SK-N-SH (cell line): ENCODE data around the gene KCNV2.

ENCODE experiments used
- CTCF ChIP-seq: fragments of 200-600 bp; sonication (generic); IDR thresholded peaks from 2 replicates; pipeline ENCODE4 v1.6.1; 2017; ENCODE audit warnings: antibody characterized with exemption, mild to moderate bottlenecking, moderate library complexity
- NFIC ChIP-seq: IDR thresholded peaks from 2 replicates; pipeline ENCODE4 v1.4.0; 2012; ENCODE audit warnings: borderline replicate concordance
- RAD21 ChIP-seq: IDR thresholded peaks from 2 replicates; pipeline ENCODE4 v1.6.1; 2012; ENCODE audit warnings: mild to moderate bottlenecking, low read length
- RCOR1 ChIP-seq: fragments of 150-350 bp; IDR thresholded peaks from 2 replicates; pipeline ENCODE4 v1.6.1; 2017; ENCODE audit warnings: antibody characterized with exemption, low read length
- USF2 ChIP-seq: fragments of 150-350 bp; IDR thresholded peaks from 2 replicates; pipeline ENCODE4 v1.6.1; 2017; ENCODE audit warnings: antibody characterized with exemption, low read length, low read depth, borderline replicate concordance

GRCh38 chr9:2720179-2720654 is 2.9 kb downstream of the KCNV2 start:
- no peak for TF ChIP-seq CTCF
- TF ChIP-seq USF2 = no peak
- no peak for TF ChIP-seq RAD21
- TF ChIP-seq RCOR1 = no peak
- TF ChIP-seq NFIC = no peak
